Measurements from ENCODE around the gene PTTG2. TPM values are rescaled to one million over a fixed set of nuclear protein-coding genes. Genes with fewer than 3 reads are reported as not detected.
A peak's percentile ranks its signal among the peaks of the same experiment; 100 is the strongest.

The PTTG2 gene
- total RNA-seq, 4 donors from 2014 or later, result 0.90 to 4.1 TPM; not detected in 2

DNA sequence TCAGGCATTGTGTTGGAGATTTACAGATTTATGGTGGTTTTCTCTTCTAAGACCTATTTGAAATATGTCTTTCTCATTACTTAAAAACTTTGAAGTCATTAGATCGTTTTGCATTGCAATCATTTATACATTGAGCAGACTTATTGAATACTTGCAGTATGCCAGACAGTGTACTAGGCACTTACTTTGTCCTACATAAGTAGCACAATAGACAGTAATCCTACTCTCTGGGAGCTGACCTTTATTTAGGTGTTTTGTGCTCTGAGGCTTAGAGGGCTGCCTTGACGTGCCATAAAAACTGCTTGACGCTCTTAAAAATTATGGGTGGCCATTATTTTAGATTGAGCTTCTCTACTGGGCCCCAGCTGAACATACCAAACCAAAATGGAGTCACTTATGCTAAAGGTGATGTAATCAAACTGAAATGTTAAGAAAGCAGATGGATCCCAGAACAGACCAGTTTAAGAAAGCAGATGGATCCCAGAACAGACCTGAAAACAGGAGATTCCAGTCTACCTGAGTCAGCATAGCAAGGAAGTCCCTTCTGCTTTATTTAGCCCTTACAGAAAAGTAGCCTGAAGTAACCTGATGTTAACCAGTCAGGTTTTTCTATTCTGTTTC lies 42.4 kb downstream of the PTTG2 start:
- no peak for TF ChIP-seq POLR2A (IDR thresholded peaks at IDR 0.05)
- TF ChIP-seq, protein P1, sequence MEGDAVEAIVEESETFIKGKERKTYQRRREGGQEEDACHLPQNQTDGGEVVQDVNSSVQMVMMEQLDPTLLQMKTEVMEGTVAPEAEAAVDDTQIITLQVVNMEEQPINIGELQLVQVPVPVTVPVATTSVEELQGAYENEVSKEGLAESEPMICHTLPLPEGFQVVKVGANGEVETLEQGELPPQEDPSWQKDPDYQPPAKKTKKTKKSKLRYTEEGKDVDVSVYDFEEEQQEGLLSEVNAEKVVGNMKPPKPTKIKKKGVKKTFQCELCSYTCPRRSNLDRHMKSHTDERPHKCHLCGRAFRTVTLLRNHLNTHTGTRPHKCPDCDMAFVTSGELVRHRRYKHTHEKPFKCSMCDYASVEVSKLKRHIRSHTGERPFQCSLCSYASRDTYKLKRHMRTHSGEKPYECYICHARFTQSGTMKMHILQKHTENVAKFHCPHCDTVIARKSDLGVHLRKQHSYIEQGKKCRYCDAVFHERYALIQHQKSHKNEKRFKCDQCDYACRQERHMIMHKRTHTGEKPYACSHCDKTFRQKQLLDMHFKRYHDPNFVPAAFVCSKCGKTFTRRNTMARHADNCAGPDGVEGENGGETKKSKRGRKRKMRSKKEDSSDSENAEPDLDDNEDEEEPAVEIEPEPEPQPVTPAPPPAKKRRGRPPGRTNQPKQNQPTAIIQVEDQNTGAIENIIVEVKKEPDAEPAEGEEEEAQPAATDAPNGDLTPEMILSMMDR (IDR thresholded peaks at IDR 0.05), result no peak
- peak overlapping the region; percentile 91 to 99 for H3K27ac ChIP-seq
- H3K27me3 ChIP-seq, result no peaks in the 10 kb centered on the region
- intact Hi-C loops (cut with DNase I; ENCODE audit: low total_unique reads), result no loop called here
- H3K4me3 ChIP-seq, result no peak overlapping the region
- H3K9me3 ChIP-seq, result no peaks in the 10 kb centered on the region
- no peaks in the 10 kb centered on the region for H3K36me3 ChIP-seq
- DNase-seq, result no peak
- peaks cover 0 to 4% of the 10 kb centered on the region in 2 donors for H3K4me1 ChIP-seq

DNA sequence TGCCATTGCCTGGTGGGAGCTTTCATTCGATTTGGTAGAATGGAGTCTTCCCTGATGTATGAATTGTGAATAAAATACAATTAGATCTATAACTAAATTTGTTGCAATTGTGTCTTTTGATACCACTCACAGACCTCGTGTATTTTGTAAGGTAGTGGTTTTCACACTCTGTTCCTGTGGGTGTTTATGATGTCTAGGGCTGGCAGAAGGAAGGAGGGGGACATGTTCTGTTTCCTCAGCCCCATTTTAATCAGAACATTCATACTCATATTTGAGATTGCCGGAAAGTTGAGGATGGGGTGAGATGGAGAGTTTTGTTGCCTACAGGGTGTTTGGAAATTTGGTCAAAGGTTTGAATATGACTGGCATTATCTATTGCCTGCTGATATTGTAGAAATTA lies 42.9 kb downstream of the PTTG2 start:
- H3K9me3 ChIP-seq, result no peaks in the 10 kb centered on the region
- H3K4me1 ChIP-seq, result peaks cover 0 to 4% of the 10 kb centered on the region in 2 donors
- intact Hi-C loops (cut with DNase I; ENCODE audit: low total_unique reads), result no loop called here
- DNase-seq, result no peak
- TF ChIP-seq, protein P1 (IDR thresholded peaks at IDR 0.05), result no peak
- TF ChIP-seq POLR2A (IDR thresholded peaks at IDR 0.05), result no peak
- H3K27me3 ChIP-seq, result no peaks in the 10 kb centered on the region
- H3K27ac ChIP-seq, result peak overlapping the region; percentile 91 to 99
- no peaks in the 10 kb centered on the region for H3K36me3 ChIP-seq
- no peak overlapping the region for H3K4me3 ChIP-seq

- no peaks in the 10 kb centered on the region for H3K36me3 ChIP-seq
- intact Hi-C loops (cut with DNase I; ENCODE audit: low total_unique reads), result no loop called here
- H3K9me3 ChIP-seq, result no peaks in the 10 kb centered on the region
- TF ChIP-seq, protein P1 (IDR thresholded peaks at IDR 0.05), result no peak
- TF ChIP-seq POLR2A (IDR thresholded peaks at IDR 0.05), result no peak
- no peak overlapping the region for H3K4me3 ChIP-seq
- H3K27me3 ChIP-seq, result no peaks in the 10 kb centered on the region
- H3K27ac ChIP-seq, result peak overlapping the region; percentile 91 to 99
- no peaks in the 10 kb centered on the region for H3K4me1 ChIP-seq
- no peak for DNase-seq
These were observed 43.4 kb downstream of the PTTG2 start for GRCh38 chr4:38003628-38004027.

DNA sequence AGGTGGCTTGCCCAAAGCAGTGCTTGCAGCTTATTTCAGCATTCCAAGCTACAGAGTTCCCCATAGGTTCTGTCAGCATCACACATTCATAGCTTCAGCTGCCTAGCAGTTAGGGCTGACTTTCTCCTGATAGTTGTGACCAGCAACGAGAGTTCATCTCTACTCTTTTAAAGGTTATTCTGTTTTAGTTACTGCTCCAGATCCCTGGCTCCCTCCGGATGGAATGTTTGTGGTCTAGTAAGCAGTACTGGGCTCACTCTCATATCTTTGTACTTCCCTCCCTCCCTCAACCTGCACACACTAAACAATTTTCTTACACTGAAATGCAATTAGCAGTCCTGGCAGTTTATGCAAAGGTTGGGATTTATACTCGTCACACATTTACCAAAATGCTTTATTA lies 43.9 kb downstream of the PTTG2 start:
- intact Hi-C loops (cut with DNase I; ENCODE audit: low total_unique reads), result no loop called here
- H3K9me3 ChIP-seq, result no peaks in the 10 kb centered on the region
- H3K4me1 ChIP-seq, result no peaks in the 10 kb centered on the region
- DNase-seq, result no peak
- H3K36me3 ChIP-seq, result no peaks in the 10 kb centered on the region
- peak overlapping the region; percentile 91 to 99 for H3K27ac ChIP-seq
- no peaks in the 10 kb centered on the region for H3K27me3 ChIP-seq
- TF ChIP-seq POLR2A (IDR thresholded peaks at IDR 0.05), result no peak
- TF ChIP-seq, protein P1 (IDR thresholded peaks at IDR 0.05), result no peak
- H3K4me3 ChIP-seq, result no peak overlapping the region

GRCh38 chr4:38004887-38005286 lies 44.7 kb downstream of the PTTG2 start:
- no peaks in the 10 kb centered on the region for H3K36me3 ChIP-seq
- H3K9me3 ChIP-seq, result no peaks in the 10 kb centered on the region
- H3K4me1 ChIP-seq, result no peaks in the 10 kb centered on the region
- no peaks in the 10 kb centered on the region for H3K27me3 ChIP-seq
- TF ChIP-seq, protein P1 (IDR thresholded peaks at IDR 0.05), result no peak
- no peak for TF ChIP-seq POLR2A (IDR thresholded peaks at IDR 0.05)
- peak overlapping the region; percentile 91 to 99 for H3K27ac ChIP-seq
- DNase-seq, result peak; percentile 54 to 78
- intact Hi-C loops (cut with DNase I; ENCODE audit: low total_unique reads), result no loop called here
- no peak overlapping the region for H3K4me3 ChIP-seq

Data from uterus (tissue), 4 donors.